Germinal center (tissue), 1 donor: ENCODE data around the gene SORCS3.

Source experiments
- DNase-seq: peaks from one replicate; pipeline ENCODE4 v3.0.0; 2012; ENCODE audit warnings: mixed read lengths, low spot score

The SORCS3 gene

GRCh38 chr10:104646146-104646545, 5.1 kb downstream of the SORCS3 start:
- no peak for DNase-seq

- no peak for DNase-seq
These were observed 7.3 kb downstream of the SORCS3 start for GRCh38 chr10:104648421-104648820.

GRCh38 chr10:104650072-104650471, 9.0 kb downstream of the SORCS3 start:
- no peak for DNase-seq

GRCh38 chr10:104650635-104651331, 9.7 kb downstream of the SORCS3 start:
- DNase-seq, result no peak

DNA sequence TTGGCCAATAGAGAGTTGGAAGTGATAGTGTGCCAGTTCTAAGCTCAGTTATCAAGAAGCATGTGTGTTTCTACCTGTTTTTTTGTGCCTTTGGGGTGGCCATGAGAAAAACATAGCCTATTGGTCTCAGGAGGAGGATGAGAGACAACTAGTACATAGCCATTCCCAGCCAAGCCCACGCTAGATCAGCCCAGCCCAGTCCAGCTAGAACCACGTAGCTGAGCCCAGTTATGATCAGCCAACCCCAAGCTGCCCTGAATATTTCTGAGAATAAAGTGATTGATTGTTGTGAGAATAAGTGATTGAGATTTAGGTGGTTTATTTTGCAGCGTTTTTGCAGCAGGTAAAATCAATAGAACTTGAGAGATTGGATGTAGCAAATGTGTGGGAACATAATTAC, 15.9 kb downstream of the SORCS3 start:
- no peak for DNase-seq

- no peak for DNase-seq
These were observed 16.4 kb downstream of the SORCS3 start for GRCh38 chr10:104657457-104657856.

- DNase-seq, result no peak
These were observed 17.0 kb downstream of the SORCS3 start for GRCh38 chr10:104658067-104658466.

- DNase-seq, result no peak
These were observed 18.7 kb downstream of the SORCS3 start for GRCh38 chr10:104659809-104660208.

DNA sequence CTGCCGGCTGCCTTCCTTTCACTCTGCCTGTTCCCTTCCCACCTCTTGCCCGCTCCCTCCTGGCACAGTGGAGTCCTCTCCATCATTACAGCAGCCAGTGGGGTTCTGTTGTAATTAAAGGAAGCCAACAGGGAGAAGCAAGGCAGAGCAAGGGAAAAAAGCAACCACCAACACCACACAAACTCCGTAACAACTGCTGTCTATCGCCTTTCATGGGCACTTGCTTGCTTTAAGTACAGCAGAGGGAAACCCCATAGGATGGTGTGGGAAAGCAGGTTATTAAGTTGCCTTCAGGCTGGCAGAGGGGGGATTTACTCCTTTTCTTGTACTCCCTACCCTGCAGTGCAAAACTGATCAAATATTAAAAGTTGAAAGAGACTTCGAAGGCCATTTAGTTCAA, 22.0 kb downstream of the SORCS3 start:
- no peak for DNase-seq

- no peak for DNase-seq
These were observed 22.5 kb downstream of the SORCS3 start for GRCh38 chr10:104663563-104663962.

DNA sequence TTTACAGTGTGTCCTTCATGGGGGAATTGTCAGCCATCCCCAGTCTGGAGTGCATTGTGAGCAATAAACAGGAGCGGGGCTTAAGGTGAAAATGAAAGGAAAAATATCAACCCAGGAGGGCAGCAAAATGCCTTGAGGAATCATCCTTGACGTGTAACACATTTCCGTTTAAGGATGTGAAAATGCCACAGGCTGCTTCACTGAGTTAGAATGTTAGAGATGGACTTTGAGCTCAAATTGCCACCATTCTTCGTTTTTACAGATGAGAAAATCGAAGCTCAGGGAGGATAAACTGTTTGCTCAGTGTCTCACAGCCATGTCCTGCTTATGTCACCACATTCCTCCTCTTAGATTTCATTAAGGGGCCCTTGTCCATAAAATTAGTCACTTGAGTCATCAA, 23.1 kb downstream of the SORCS3 start:
- DNase-seq, result no peak

DNA sequence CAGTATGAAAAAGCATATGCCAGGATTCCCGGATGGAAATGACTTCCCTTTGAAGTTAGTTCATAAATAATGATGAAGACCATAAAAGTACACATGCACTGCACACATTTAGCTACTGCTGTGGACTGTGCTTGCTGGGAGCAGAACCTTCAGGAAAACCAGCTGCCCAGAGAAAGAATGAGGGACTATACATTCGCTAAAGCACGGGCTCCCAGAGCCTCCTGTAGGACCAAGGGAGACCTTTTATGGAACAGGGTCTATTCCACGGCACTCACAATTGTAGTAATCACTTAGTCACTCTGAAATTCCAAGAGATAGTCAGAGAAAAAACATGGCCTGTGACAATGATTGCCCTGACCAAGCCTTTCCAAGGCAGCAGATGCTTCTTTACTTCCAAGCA, 24.1 kb downstream of the SORCS3 start:
- DNase-seq, result no peak

GRCh38 chr10:104666106-104666505, 25.0 kb downstream of the SORCS3 start:
- no peak for DNase-seq

- no peak for DNase-seq
These were observed 35.8 kb downstream of the SORCS3 start for GRCh38 chr10:104676874-104677273.

- DNase-seq, result no peak
These were observed 37.6 kb downstream of the SORCS3 start for GRCh38 chr10:104678658-104679057.

DNA sequence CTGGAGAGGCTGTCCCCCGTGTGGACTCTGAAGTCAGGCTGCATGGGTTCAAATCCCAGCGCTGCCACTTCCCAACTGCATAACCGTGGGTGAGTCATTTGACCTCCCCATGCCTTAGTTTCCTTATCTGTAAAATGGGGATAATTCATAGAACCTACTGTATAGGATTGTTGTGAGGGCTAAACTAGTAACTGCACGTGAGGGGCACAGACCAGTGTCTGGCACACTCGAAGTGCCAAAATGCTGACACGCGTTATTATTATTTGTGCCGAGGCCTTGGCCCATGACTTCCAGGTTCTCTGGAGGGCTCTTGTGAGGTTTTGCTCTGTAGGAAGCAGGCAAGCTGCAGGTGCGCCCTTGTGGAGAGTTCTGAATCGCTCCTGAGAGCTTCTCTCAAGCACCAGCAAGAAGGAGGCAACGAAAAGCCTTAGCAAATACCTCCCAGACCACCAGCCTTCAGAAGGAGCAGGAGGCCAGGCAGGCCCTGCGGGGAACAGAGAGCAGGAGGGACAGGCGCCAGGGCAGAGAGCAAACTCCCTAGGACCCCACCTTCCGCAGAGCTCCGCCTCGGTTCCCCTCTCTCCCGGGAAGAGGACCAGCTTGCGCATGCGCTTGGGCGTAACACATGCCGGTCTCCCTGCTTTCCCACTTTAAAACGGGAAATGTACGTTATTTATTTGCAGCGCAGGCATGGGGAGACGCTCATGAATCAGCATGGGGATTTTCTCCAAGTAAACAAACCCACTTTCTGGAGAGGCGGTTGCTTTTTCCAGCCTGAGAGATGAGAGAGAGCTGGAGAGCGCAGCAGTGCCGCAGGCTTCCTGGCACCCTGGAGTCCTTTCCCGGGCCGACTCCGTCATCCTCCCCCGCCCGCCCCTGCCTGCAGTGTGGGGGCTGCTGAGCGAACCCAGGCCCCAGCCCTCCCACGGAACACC, 39.6 kb downstream of the SORCS3 start:
- no peak for DNase-seq

DNA sequence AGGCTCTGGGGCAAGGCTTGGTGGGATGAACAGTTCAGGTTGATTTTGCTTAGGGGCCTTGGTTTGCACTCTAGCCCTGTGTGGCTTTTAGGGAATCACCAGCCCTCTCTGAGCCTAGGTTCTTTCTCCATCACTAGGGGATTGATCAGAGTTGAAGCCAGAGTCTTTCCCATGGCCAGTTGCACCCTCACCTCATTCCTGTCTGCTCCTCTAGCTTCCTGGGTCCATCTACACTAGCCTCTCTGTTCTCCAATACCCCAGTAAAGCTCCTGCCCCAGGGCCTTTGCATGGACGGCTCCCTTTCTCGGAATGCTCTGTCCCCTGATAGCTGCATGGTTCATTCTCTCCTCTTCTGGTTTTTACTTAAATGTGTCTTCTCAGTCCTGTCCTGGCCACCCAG, 40.4 kb downstream of the SORCS3 start:
- DNase-seq, result no peak

DNA sequence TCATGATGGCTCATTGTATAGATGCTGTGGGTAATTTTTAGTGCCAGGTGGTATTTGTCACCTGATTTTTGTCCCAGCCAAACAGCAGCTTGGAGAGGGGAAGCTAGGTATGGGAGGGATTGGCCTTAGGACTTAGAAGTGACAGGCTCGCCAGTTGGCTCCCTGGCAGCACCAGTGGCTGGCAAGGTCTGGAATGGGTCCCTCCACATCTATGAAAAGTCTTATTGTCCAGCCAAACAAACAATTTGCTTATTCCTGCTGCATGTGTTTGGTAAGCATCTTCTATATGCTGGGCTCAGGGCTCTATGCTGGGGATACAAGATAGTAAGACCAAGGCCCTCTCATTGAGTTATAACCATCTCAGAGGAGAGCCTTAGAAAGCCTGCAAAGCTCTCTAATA, 42.5 kb downstream of the SORCS3 start:
- DNase-seq, result no peak

DNA sequence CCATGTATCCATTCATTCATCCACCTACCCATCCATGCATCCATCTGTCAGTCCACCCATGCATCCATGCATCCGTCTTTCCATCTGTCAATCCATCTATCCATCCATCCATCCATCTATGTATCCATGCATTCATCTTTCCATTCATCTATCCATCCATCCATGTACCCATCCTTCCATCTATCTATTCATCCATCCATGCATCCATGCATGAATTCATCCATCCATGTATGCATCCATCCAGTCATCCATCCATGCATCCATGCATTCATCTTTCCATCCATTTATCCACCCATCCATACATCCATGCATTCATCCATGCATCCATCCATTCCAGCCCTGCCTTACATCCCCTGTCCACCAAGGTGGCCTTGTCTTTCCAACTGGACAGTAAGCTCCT, 45.7 kb downstream of the SORCS3 start:
- DNase-seq, result no peak

- DNase-seq, result no peak
These were observed 47.4 kb downstream of the SORCS3 start for GRCh38 chr10:104688251-104689042.

- DNase-seq, result no peak
These were observed 48.0 kb downstream of the SORCS3 start for GRCh38 chr10:104689105-104689504.

DNA sequence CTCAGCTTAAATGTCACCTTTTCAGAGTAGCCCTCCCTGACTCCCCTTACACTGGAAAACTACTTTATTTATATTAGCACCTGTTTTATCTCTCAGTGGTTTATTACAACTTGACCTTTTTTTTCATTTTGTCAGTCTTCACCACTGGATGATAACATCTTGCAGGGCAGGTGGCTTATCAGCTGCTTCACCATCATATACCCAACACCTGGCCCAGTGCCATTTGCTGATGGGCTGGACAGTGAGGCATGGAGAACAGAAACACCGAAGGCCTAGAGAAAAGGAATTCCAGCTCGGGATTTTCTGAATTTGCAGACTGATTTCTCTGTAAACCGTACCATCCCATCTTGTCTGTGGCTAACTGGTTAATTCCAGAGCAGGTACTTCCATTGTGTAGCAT, 48.5 kb downstream of the SORCS3 start:
- no peak for DNase-seq

DNA sequence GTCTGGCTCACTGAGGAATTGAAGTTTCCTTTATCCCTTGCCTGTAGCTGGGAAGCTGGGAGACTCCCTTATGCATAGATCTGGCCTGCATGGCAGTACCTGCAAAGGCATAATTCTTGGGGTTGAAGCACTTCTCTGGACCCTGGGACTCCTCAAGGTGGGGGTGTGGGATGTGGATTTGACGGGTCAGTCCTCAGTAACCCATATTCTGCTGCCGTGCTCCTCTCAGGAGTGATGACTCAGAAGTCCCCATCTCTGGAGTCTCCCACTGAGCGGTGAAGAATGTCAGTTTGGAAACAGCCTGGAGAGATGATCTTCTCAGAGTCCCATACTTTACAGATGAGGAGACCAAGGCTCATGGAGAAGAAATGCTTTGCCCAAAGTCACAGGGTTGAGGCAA, 49.0 kb downstream of the SORCS3 start:
- no peak for DNase-seq
